GM19193 (cell line): ENCODE measurements around the gene OGFOD3.

Experiments
- POLR2A ChIP-seq: IDR thresholded peaks from 4 replicates; pipeline ENCODE4 v1.6.1; 2011; ENCODE audit not compliant: insufficient read depth, insufficient read length; ENCODE audit errors: extremely low read depth

Gene OGFOD3

DNA sequence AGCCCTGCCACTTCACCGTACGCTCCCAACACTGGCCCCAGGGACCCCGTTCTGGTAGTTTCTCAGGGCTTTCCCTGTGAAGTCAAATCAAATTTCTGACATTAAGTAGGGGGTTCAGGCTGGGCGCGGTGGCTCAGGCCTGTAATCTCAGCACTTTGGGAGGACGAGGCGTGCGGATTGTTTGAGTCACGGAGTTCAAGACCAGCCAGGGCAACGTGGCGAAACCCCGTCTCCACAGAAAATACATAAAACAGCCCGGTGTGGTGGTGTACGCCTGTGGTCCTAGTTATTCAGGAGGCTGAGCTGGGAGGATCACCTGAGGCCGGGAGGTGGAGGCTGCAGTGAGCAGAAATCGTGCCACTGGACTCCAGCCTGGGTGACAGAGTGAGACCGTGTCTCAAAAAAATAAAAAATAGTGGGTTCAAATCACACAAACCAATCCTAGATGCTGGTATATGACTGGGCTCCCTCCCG is 31.5 kb upstream of the OGFOD3 start:
- TF ChIP-seq POLR2A = no peak

DNA sequence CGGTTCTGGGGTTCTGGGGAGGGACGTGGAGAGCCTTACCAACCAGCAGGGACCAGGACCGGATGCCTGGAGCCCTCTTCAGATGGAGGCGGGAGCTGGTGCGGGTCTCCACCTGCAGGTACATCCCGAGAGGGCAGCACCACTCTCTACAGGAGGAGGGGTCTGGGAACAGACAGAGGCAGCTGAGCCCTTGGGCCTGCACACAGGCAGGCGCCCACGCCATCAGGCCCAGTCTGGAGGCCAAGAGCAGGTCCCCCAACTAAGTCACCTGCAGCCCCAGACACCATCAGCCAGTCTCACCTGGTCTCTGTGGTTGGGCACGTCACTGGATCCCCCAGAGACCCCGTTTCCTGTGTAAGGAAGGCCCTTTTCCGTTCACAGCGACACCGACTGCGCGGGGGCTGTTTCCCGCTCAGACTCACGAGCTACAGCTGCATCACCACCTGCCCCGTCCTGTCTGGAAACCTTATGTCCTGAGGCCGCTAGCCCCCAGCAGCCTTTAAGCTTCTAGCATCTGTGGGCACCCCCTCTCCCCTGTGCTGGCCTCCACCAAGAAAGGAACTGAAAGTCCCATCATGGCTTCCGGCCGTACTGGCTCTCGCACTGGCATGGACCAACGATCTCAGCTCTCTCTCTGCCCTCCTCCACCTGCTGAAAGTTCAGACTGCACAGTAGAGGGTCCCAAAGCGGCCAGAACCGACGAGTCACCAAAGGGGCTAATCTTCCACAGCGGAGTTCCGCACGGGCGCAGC is 30.9 kb upstream of the OGFOD3 start:
- peak; percentile 88 for TF ChIP-seq POLR2A

DNA sequence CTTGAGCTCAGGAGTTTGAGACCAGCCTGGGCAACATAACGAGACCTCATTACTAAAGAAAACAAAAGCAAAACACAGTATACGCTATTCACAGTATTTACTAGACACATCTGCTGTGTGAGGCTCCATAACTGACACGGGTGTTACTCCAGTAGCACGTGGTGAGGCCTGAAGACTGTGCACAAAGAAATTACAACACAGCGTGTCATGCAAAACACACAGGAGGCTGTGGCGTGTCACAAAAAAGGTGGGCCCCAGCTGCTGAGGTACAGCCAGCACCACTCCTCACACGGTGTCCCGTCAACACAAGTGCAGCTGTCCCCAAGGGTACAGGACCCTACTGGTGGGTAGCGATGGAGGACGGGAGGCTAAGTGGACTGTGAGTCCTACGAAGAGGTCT is 29.5 kb upstream of the OGFOD3 start:
- peak; percentile 5 for TF ChIP-seq POLR2A

DNA sequence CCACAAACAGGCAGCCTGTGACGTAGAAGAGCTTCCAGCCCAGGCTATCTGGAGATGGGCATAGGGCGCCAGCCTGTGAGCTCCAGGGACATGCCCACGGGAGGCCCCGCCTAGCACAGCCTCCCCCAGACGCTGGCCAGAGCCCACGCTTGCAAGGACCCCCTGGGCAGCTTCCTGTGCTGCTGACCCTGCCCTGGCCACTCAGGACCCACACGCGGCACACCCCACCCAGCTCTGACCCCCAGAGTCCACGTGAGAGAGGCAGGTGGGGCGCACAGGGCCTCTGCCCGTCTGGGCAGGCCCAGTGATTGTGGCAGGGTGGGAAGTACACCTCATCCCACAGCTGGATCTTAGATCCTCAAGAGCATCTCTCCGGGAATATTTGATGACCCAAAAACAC is 28.3 kb upstream of the OGFOD3 start:
- TF ChIP-seq POLR2A = peak; percentile 31

DNA sequence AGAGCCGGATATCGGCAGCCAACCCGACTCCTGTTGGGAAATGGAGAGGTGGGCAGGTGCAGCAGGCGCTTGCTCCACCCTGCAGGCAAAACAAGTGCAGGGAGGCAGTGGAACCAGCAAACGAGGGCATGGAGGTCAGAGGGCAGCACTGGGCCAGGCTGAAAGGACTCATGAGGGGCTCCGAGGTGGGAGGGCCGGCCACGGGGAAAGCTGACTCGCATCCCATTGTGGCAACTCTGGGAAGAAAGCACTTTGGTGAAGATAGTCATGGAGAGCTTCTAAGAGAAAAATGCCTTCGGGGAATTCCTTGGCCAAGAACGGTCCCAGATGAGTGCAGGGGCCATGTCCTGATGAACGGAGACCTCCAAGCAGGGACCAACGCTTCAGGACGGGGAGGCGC is 27.7 kb upstream of the OGFOD3 start:
- TF ChIP-seq POLR2A = no peak

DNA sequence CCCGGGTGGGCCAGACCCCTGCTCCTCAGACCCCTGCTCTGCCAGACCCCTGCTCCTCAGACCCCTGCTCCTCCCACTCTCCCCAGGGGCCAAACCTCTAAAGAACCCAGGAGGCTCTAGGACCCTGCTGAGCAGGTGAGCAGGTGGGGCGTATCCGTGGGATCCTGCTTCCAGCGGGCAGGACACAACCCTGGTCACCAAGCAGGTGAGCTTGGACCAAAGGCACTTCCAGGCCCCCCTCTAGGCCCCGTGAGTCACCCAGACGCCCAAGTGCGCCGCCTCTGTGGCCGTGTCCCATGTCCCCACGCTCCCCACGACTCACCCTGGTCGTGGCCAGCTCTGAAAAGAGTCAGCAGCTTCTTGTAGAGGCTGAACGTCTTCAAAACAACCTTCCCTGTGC is 27.2 kb upstream of the OGFOD3 start:
- no peak for TF ChIP-seq POLR2A

DNA sequence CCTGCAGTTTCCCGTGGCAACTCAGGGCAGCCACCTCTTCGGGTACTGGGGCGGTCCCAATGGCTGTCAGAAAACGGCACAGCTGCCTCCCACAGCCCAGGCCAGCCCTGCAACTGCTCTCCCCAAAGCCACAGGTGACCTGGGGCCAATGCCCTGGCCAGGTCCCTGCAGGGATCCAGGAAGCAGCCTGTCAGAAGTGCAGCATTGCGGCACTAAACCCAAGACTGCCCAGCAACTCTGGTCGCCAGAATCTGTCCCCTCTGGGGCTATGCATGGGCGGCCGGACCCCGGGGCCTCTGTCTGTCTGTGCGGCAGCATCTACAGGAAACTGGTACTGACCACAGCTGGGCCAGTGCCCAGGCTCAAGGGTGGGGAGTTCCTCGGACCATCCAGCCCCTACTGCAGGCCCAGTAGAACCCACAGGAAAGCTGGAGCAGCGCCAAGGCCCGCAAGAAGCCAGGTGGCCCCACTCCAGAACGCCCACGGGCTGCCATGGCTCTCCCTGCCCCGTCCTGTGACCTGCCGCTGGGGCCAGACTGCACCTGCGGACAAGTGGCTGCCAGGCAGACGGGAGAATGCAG is 26.6 kb upstream of the OGFOD3 start:
- peak; percentile 1 for TF ChIP-seq POLR2A

DNA sequence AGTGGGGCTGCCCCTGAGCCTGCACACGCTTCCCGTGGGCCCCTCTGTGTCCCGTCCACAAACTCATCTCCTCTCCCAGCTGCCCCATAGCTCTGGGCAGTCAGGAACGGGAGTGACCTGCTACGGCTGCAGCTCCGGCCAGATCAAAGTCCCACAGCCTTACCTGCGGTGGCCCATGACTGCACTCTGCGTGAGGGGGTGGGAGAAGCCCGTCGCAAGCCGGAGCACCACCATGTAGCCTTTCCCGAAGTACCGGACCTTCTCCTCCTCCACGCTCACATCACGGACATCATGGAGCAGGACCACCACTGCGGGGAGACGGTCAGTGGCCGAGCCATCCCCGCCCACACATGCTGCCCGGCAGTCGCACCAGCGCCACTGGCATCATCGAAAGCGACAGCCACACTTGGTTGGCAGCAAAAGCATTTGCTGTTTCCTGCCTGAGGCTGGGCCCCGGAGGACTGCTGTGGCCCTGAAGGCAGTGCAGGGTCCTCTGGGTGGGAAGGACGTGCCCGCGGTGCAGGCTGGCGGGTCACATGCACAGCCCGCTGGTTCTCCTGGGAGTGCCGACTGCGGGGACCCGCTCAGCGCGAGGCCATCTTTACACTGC is 26.0 kb upstream of the OGFOD3 start:
- TF ChIP-seq POLR2A = peak; percentile 16

DNA sequence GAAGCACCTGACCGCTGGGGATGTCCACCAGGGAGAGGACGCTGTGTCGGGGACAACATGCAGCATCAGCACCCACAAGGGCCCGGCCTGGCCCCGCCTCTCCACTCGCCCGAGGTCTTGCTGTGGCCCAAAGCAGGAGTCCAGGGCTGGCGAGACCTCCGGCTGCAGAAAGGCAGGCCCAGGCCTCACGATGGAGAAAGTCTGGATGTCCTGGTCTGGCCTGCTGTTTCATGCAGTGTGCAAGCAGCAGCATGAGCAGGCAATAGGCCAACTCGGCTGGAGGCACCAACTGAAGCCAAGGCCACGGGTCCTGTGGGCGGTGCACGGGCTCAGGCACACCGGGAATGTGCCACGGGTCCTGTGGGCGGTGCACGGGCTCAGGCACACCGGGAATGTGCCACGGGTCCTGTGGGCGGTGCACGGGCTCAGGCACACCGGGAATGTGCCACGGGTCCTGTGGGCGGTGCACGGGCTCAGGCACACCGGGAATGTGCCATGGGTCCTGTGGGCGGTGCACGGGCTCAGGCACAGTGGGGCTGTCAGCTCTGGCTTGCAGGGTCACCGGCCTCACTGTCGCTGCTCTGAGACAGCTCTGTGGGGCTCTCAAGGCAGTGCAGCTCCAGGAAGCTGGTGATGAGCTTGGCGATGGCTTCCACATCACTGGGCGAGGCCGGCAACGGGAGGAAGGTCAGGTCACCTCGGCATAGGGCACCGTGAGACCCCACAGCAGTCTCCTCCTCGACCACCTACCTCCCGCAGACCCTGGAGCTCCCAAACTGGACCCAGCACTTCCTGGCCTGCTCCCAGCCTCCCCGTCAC is 25.3 kb upstream of the OGFOD3 start:
- no peak for TF ChIP-seq POLR2A

DNA sequence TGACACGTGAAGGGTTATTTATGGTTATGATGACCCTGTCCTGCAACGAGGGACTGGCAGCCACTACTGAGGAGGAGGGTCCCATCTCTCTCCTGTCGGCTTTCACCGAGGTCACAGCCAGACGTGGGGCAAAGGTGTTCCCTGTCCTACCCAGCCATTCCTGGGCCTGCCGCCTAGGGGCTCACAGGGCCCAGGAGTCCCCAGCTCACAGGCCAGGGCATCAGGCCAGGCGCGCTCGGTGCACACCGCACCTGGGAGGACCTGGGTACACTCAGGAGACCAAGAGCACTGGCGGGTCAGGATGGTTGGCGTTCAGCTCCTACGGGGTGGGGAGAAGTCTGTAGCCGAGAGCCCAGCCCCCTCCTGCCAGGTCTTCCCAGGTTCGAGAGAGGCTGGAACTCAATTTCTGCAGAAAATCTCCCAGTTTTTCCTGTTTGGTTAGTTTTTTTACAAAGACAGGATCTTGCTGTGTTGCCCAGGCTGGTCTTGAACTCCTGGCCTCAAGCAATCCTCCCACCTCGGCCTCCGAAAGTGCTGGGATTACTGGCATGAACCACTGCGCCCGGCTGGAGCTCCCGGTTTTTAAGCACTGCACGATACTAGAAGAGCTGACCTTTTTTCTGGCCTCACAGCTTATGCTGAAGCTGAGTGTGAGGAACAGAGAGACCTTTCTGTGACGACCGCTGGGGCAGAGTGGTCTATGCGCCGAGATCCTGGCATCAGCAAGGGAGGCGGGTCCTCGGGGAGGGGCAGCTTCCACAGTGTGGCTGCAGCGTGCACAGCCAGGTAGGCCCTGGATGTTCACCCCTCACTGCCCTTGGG is 24.5 kb upstream of the OGFOD3 start:
- TF ChIP-seq POLR2A = no peak

DNA sequence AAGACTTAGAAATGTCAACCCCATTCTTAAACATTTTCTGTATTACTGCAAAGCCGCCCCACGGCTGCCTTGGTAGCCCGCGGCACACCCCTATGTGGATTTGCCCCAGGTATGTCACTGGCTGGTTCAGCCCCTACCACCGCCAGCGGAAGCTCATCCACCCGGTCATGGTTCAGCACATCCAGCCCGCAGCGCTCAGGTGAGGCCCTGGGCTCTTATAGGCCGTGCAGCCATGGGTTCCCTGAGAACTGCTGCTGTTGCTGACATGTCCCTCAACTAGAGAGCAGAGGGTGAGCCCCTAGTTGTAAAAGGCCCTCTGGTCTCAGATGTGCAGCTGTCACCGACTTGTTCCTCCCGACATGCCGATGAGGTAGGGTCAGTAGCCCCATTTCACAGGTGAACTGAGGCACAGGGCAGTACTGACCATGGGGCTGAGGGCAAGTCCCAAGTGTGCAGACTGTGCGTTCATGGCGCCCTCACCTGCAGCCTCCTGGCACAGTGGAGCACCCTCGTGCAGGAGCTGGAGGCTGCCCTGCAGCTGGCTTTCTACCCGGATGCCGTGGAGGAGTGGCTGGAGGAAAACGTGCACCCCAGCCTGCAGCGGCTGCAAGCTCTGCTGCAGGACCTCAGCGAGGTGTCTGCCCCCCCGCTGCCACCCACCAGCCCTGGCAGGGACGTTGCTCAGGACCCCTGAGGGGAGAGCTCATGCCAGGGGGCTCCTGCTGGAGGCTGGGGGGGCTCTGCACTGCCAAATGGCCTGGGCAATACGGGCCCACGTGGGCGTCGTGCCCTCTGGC is 23.5 kb upstream of the OGFOD3 start:
- peak; percentile 31 for TF ChIP-seq POLR2A

DNA sequence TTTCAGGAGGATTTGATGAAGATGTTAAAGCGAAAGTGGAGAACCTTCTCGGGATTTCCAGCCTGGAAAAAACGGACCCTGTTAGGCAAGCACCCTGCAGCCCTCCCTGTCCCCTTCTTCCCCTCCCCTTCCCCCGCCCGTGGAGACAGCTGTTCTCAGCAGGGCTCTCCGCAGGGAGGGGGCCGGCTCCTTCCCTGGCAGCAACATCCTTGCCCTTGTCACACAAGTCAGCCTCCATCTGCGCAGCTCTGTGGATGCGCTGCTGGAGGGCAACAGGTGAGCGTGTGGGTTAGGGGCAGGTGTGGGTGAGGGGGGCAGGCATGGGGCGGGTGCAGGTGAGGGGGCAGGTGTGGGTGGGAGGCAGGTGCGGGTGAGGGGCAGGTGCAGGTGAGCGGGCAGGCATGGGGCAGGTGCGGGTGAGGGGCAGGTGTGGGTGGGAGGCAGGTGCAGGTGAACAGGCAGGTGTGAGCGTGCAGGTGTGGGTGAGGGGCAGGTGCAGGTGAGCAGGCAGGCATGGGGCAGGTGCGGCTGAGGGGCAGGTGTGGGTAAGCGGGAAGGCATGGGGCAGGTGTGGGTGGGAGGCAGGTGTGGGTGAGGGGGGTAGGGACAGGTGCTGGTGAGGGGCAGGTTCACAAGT is 22.7 kb upstream of the OGFOD3 start:
- TF ChIP-seq POLR2A = no peak

DNA sequence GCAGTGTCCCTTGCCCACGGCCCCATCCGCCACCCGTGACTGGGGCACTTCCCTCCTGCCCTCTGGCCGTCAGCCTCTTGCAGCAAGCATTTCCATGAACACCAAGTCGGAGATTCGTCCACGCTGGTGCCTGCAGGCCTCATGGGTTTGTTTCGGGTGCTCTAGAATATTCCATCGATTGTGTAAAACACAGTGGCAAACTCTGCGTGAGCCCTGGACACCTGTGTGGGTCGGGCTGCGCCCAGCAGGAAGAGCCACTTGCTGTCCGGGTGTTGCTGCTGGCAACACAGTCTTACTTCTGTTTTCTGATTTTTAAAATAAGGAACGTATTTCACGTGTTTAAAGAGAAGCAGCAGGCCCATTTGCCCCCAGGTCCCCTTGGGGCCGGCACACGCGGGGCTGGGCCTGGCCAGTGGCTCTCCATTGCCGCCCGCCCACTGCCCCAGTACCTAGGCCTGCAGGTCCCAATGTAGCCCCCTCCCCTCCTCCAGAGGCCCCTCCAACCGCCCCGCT is 22.1 kb upstream of the OGFOD3 start:
- peak; percentile 46 for TF ChIP-seq POLR2A

DNA sequence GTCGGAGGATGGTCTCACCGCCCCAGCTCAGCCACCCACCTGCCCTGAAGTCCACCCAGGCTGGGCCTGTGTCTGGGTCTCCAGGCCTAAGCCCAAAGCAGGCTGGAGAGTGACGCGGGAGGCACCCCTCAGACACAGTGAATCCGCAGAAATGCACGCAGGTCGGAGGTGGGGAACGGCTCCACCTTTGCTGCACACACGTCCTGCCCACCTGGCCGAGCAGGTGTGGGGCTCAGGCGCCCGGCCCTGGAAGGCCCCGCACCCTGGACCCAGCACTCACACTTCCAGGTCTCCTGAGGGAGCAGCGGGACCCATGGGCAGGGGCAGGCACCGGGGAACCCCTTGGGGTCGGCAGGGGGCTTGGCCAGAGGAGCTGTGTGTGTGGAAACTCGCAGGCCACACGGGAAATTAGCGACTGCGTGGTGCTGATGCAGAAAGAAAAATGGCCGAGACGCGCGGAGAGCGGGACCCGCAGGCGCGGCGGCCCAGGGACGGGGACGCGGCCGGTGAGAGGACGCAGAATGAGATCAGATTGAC is 21.5 kb upstream of the OGFOD3 start:
- TF ChIP-seq POLR2A = peak; percentile 24
